ENCODE results near the gene ACSL3. TPM values are rescaled to one million over a fixed set of nuclear protein-coding genes. Genes with fewer than 3 reads are reported as not detected.

Gene ACSL3
- total and polyA plus RNA-seq, 4 donors = 22.2 to 154 (median 59.2) TPM

DNA sequence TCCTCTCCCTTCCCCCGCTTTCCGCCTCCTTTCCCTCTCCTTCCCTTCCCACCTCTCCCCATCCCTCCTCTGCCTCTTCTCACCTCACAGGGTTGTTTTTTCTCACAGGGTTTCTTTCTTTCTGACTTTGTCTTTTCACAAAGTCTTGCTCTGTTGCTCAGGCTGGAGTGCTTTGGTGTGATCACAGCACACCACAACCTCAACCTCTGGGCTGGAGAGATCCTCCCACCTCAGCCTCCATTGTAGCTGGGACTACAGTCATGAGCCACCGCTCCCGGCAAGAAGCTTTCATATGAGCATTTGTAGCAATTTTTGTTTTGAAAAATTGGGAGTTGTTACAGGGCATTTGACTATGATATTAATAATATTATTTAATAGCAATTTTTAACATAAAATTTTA, 32.9 kb downstream of the ACSL3 start:
- Histone ChIP-seq H3K4me1 (ENCODE audit: control insufficient read depth in 5 of 5, insufficient read depth in 5 of 5, low read length in 5 of 5) (peaks cover 2 to 19% (median 9%) of the 10 kb centered on the region in 5 donors), H3K9me3 (ENCODE audit: control insufficient read depth in 4 of 4, insufficient read depth in 3 of 4, low read length in 3 of 4) (no peaks in the 10 kb centered on the region), H3K9ac (ENCODE audit: insufficient read depth in 1 of 2, low read length in 2 of 2) (no peak overlapping the region), H3K4me3 (no peak overlapping the region), H3K36me3 (ENCODE audit: control insufficient read depth in 4 of 4, insufficient read depth in 4 of 4, low read length in 4 of 4) (peaks cover 0 to 4% (median 1%) of the 10 kb centered on the region in 4 donors), H3K27ac (ENCODE audit: low read depth in 1 of 2, low read length in 1 of 2) (no peak overlapping the region), H3K27me3 (ENCODE audit: control insufficient read depth in 3 of 3, insufficient read depth in 3 of 3, low read length in 2 of 3) (no peaks in the 10 kb centered on the region)
- TF ChIP-seq, protein P1, sequence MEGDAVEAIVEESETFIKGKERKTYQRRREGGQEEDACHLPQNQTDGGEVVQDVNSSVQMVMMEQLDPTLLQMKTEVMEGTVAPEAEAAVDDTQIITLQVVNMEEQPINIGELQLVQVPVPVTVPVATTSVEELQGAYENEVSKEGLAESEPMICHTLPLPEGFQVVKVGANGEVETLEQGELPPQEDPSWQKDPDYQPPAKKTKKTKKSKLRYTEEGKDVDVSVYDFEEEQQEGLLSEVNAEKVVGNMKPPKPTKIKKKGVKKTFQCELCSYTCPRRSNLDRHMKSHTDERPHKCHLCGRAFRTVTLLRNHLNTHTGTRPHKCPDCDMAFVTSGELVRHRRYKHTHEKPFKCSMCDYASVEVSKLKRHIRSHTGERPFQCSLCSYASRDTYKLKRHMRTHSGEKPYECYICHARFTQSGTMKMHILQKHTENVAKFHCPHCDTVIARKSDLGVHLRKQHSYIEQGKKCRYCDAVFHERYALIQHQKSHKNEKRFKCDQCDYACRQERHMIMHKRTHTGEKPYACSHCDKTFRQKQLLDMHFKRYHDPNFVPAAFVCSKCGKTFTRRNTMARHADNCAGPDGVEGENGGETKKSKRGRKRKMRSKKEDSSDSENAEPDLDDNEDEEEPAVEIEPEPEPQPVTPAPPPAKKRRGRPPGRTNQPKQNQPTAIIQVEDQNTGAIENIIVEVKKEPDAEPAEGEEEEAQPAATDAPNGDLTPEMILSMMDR (IDR thresholded peaks at IDR 0.05; ENCODE audit: control extremely low read depth, extremely low read depth) = no peak
- WGBS, 2 donors = 97 to 98% methylated on average over 4 of the region's 4 CpGs
- DNase-seq (no peak), ATAC-seq (ENCODE audit: insufficient read depth, low FRiP score) (no peak)

DNA sequence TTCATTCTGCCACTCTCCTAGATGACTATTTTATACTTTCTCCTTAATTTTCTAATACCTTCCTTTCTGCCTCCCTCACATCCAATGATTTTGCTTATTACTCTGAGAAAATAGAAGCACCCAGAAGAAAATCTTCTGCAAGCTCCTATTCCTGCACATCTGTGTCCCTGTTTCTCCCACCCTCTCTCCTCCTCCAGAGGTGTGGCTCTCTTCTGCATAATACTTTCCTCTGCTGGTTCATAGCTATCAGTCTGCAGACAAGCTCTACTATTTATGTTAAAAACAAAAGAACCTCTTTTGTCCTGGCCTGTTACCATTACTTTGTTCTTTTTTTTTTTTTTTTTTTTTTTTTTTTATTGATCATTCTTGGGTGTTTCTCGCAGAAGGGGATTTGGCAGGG, 34.3 kb downstream of the ACSL3 start:
- DNase-seq = no peak
- TF ChIP-seq, protein P1 (IDR thresholded peaks at IDR 0.05; ENCODE audit: control extremely low read depth, extremely low read depth) = no peak
- H3K9ac ChIP-seq (ENCODE audit: insufficient read depth in 1 of 2, low read length in 2 of 2) = no peak overlapping the region
- no peaks in the 10 kb centered on the region for H3K27me3 ChIP-seq (ENCODE audit: control insufficient read depth in 3 of 3, insufficient read depth in 3 of 3, low read length in 2 of 3)
- peaks cover 2 to 22% (median 9%) of the 10 kb centered on the region in 5 donors for H3K4me1 ChIP-seq (ENCODE audit: control insufficient read depth in 5 of 5, insufficient read depth in 5 of 5, low read length in 5 of 5)
- no peak overlapping the region for H3K27ac ChIP-seq (ENCODE audit: low read depth in 1 of 2, low read length in 1 of 2)
- peaks cover 0 to 4% (median 0%) of the 10 kb centered on the region in 4 donors for H3K36me3 ChIP-seq (ENCODE audit: control insufficient read depth in 4 of 4, insufficient read depth in 4 of 4, low read length in 4 of 4)
- WGBS, 2 donors = no CpG with 5 or more reads among the region's 1 CpG
- ATAC-seq (ENCODE audit: insufficient read depth, low FRiP score) = no peak
- no peak overlapping the region for H3K4me3 ChIP-seq
- H3K9me3 ChIP-seq (ENCODE audit: control insufficient read depth in 4 of 4, insufficient read depth in 3 of 4, low read length in 3 of 4) = no peaks in the 10 kb centered on the region

DNA sequence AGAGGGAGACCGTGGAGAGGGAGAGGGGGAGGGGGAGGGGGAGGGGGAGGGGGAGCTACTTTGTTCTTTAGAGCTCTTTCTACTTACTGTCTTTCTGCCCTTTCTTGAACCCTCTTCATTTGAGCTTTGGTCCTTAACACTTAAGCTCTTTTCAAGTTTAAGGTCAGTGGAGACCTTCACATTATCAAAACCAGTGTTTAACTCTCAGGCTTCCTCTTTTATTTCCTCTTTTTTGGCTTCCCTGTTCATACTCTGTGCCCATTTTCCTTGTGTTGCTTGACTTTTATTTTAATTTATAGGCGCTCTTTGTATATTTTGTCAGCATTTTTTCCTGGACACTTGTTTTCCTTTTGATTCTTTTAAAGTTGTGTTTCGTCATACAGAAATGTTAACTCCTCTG, 37.1 kb downstream of the ACSL3 start:
- no peak for ATAC-seq (ENCODE audit: insufficient read depth, low FRiP score)
- WGBS, 2 donors = 45 to 54% methylated on average over 2 of the region's 3 CpGs
- no peak overlapping the region for H3K27ac ChIP-seq (ENCODE audit: low read depth in 1 of 2, low read length in 1 of 2)
- peaks cover 0 to 24% (median 2%) of the 10 kb centered on the region in 5 donors for H3K4me1 ChIP-seq (ENCODE audit: control insufficient read depth in 5 of 5, insufficient read depth in 5 of 5, low read length in 5 of 5)
- no peak overlapping the region for H3K9ac ChIP-seq (ENCODE audit: insufficient read depth in 1 of 2, low read length in 2 of 2)
- H3K27me3 ChIP-seq (ENCODE audit: control insufficient read depth in 3 of 3, insufficient read depth in 3 of 3, low read length in 2 of 3) = no peaks in the 10 kb centered on the region
- TF ChIP-seq, protein P1 (IDR thresholded peaks at IDR 0.05; ENCODE audit: control extremely low read depth, extremely low read depth) = no peak
- H3K9me3 ChIP-seq (ENCODE audit: control insufficient read depth in 4 of 4, insufficient read depth in 3 of 4, low read length in 3 of 4) = no peaks in the 10 kb centered on the region
- H3K4me3 ChIP-seq = no peak overlapping the region
- DNase-seq = no peak
- no peaks in the 10 kb centered on the region for H3K36me3 ChIP-seq (ENCODE audit: control insufficient read depth in 4 of 4, insufficient read depth in 4 of 4, low read length in 4 of 4)

Data from lung (tissue), 12 donors.